GM20000 (cell line): Measurements from ENCODE around the gene MTHFSD.

Source experiments
- DNase-seq: peaks from one replicate; pipeline ENCODE4 v3.0.0; 2012; ENCODE audit warnings: low spot score
- TF ChIP-seq, protein P1 (sequence below): IDR thresholded peaks from 2 replicates; pipeline ENCODE4 v1.5.1; 2012; ENCODE audit warnings: mild to moderate bottlenecking, control low read depth; ENCODE audit errors: extremely low read depth, missing control alignments

The MTHFSD gene

GRCh38 chr16:86542756-86543750, 12.0 kb downstream of the MTHFSD start:
- TF ChIP-seq, protein P1, sequence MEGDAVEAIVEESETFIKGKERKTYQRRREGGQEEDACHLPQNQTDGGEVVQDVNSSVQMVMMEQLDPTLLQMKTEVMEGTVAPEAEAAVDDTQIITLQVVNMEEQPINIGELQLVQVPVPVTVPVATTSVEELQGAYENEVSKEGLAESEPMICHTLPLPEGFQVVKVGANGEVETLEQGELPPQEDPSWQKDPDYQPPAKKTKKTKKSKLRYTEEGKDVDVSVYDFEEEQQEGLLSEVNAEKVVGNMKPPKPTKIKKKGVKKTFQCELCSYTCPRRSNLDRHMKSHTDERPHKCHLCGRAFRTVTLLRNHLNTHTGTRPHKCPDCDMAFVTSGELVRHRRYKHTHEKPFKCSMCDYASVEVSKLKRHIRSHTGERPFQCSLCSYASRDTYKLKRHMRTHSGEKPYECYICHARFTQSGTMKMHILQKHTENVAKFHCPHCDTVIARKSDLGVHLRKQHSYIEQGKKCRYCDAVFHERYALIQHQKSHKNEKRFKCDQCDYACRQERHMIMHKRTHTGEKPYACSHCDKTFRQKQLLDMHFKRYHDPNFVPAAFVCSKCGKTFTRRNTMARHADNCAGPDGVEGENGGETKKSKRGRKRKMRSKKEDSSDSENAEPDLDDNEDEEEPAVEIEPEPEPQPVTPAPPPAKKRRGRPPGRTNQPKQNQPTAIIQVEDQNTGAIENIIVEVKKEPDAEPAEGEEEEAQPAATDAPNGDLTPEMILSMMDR = no peak
- DNase-seq = no peak

DNA sequence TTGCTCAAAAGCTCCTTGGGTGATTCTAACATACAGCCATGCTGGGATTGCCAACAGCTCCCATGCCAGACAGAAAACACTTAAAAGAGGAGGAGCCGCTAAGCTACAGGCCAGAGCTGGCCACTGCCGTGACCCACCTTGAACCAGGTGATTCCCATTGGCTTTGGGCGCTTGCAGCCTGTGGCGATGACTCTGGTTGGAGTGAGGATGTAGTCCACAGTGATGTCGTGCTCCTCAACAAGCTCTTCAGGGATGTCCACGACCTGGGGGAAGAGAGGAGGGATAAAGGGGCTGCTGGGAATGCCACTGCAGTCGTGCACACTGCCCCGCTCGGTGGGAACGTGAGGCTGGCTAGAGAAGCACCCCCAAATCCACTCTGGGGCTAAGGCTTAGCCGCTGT, 13.5 kb downstream of the MTHFSD start:
- TF ChIP-seq, protein P1 = no peak
- no peak for DNase-seq

- no peak for DNase-seq
- TF ChIP-seq, protein P1 = no peak
These were observed 14.1 kb downstream of the MTHFSD start for GRCh38 chr16:86540894-86541293.

DNA sequence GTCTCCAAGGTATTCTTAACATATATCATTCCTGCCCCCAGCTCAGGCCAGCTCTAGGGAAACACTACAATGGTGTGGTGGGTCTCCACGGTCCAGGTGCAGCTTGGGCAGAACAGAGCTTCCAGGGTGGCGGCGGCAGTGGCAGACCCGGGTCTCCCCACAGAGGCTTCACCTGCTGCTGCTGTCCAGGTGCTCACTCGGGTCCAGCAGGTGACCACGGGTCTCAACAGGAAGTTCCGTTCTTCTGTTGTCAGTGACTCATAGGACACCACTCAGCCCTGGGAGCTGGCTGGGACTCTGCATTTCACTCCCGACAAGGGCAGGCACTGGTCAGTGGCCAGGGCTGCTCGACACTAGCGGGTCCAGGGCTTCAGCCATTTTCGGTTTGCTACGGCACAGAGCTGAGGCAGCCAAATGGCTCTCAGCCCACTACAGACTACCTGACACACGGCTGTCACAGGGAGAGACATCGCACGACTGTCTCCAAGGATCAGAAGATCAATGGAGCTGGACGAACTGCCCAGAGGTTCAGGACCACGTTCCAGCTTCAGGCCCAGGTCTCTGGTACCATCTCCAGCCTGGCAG, 16.7 kb downstream of the MTHFSD start:
- TF ChIP-seq, protein P1 = no peak
- DNase-seq = no peak

DNA sequence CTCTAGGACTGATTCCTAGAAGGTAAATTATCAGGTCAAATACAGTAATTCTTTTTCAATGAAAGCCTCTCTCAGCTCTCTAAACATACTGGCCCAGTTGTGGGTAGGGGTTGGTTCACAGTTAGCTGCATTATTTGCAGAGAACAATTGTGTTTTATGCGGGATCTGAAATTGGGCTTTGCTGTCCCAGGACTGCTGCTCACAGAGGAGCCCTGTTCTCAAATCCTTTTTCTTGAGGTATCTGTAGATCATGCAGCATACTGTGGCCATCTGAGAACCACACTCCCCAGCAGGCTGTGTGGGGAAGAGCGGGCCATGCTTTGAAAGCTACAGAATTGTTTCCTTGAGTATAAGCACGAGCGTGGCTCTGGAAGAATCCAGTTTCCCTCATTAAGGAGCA, 17.5 kb downstream of the MTHFSD start:
- TF ChIP-seq, protein P1 = no peak
- DNase-seq = no peak

DNA sequence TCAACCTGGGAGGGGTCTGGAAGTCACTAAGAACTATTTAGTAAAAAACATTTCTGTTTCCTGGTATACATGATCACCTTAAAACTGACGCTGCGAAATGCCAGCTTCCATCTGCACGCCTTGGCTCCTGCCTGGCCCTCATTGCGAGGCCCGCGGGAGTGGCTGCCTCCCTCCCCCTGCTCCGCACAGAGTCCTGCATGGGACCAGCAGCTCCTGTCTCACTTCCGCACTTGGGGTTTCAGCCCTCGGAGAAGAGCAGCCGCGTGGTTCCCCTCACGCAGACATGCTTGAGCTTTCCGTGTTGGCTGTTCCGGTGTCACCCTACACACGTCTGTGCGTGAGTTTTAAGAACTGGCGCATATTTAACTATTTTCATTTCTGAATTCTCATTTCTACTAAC, 18.4 kb downstream of the MTHFSD start:
- no peak for DNase-seq
- TF ChIP-seq, protein P1 = no peak
